B cell (primary cell): ENCODE measurements around the gene FTCD. TPM values are rescaled to one million over a fixed set of nuclear protein-coding genes. Genes with fewer than 3 reads are reported as not detected.

ENCODE experiments used
- ATAC-seq: fragments of 200-7000 bp; cut with Tn5 transposase; one replicate; pipeline ENCODE4 v1.10.0; 2021; ENCODE audit warnings: low read depth, mild to moderate bottlenecking, moderate number of reproducible peaks, moderate library complexity
- CTCF ChIA-PET: fragments of 350-600 bp; sonication (Branson Sonifier 250); formaldehyde crosslinking; loops from one replicate; lab custom pipeline; 2021; ENCODE audit warnings: antibody characterized with exemption, inconsistent platforms; lab: Charles Lee
- POLR2A ChIA-PET: fragments of 350-600 bp; sonication (Branson Sonifier 250); formaldehyde crosslinking; loops from one replicate; lab custom pipeline; 2021; ENCODE audit warnings: antibody characterized with exemption; lab: Charles Lee
- DNase-seq: peaks from one replicate; pipeline ENCODE4 v3.0.0; 2013
- H2AFZ ChIP-seq: 2 replicates; pipeline ENCODE4 v1.6.1; 2012; ENCODE audit warnings: mild to moderate bottlenecking, low read depth, low read length; ENCODE audit not compliant: insufficient read depth, poor library complexity, severe bottlenecking
- H3K27ac ChIP-seq, 2 donors: 1 replicate in 1 of 2; 2 replicates in 1 of 2; pipeline ENCODE4 v1.5.1; 2012 to 2013; ENCODE audit warnings: low read length in 2 of 2, mild to moderate bottlenecking in 2 of 2, moderate library complexity in 1 of 2
- H3K27me3 ChIP-seq, 4 experiments: fragments of 200-600 bp in 1 of 4; sonication (generic) in 1 of 4; replicated peaks in 1 of 4; 1 replicate in 2 of 4; 2 replicates in 2 of 4; pipeline versions ENCODE4 v1.6.1 to v1.7.0; 2013 to 2016; ENCODE audit warnings: low read length in 3 of 4, mild to moderate bottlenecking in 2 of 4, mixed read lengths in 1 of 4, moderate library complexity in 1 of 4; ENCODE audit not compliant: insufficient read depth in 4 of 4, control insufficient read depth in 3 of 4; ENCODE audit errors: control extremely low read depth in 1 of 4
- H3K36me3 ChIP-seq, 2 experiments: replicated peaks in 1 of 2; 1 replicate in 1 of 2; 2 replicates in 1 of 2; pipeline versions ENCODE4 v1.6.1 to v1.7.1; 2013; ENCODE audit warnings: low read length in 1 of 2; ENCODE audit not compliant: insufficient read depth in 2 of 2, control insufficient read depth in 1 of 2; ENCODE audit errors: control extremely low read depth in 1 of 2, extremely low read depth in 1 of 2
- H3K4me1 ChIP-seq, 2 donors: fragments of 200-600 bp in 1 of 2; sonication (generic) in 1 of 2; 1 replicate in 1 of 2; 2 replicates in 1 of 2; pipeline versions ENCODE4 v1.5.1 to v1.6.1; 2013 to 2017; ENCODE audit warnings: low read length in 2 of 2; ENCODE audit not compliant: control insufficient read depth in 2 of 2, insufficient read depth in 2 of 2
- H3K4me2 ChIP-seq: replicated peaks from 2 replicates; pipeline ENCODE3; 2012; ENCODE audit warnings: mild to moderate bottlenecking, low read depth, low read length; ENCODE audit not compliant: poor library complexity, severe bottlenecking
- H3K4me3 ChIP-seq, 5 experiments: fragments of 200-600 bp in 1 of 5; sonication (generic) in 1 of 5; 1 replicate in 3 of 5; 2 replicates in 2 of 5; pipeline versions ENCODE4 v1.5.1 to v1.7.0; 2011 to 2016; ENCODE audit warnings: low read length in 4 of 5, mild to moderate bottlenecking in 4 of 5, low read depth in 2 of 5, control low read depth in 1 of 5, moderate library complexity in 1 of 5; ENCODE audit not compliant: insufficient read depth in 1 of 5; ENCODE audit errors: control extremely low read depth in 1 of 5, extremely low read depth in 1 of 5
- H3K79me2 ChIP-seq: fragments of 200-600 bp; sonication (generic); one replicate; pipeline ENCODE4 v1.6.0; 2016; ENCODE audit warnings: low read length; ENCODE audit not compliant: control insufficient read depth, insufficient read depth
- H3K9ac ChIP-seq: fragments of 200-600 bp; sonication (generic); 2 replicates; pipeline ENCODE4 v1.6.1; 2017; ENCODE audit warnings: mild to moderate bottlenecking, low read length, moderate library complexity
- H3K9me3 ChIP-seq, 3 donors: one replicate each; pipeline versions ENCODE4 v1.6.1 to v1.7.1; 2013; ENCODE audit warnings: low read length in 2 of 3; ENCODE audit not compliant: control insufficient read depth in 2 of 3, insufficient read depth in 1 of 3; ENCODE audit errors: control extremely low read depth in 1 of 3
- H4K20me1 ChIP-seq: 2 replicates; pipeline ENCODE4 v1.6.0; 2012; ENCODE audit warnings: mild to moderate bottlenecking, low read length; ENCODE audit not compliant: insufficient read depth, control insufficient read depth, poor library complexity, severe bottlenecking
- H3K27ac Mint-ChIP-seq: one replicate; pipeline ENCODE4 v1.8.0; 2021; ENCODE audit warnings: mixed read lengths
- H3K27me3 Mint-ChIP-seq: one replicate; pipeline ENCODE4 v1.8.0; 2021; ENCODE audit warnings: mixed read lengths
- H3K4me1 Mint-ChIP-seq: one replicate; pipeline ENCODE4 v1.8.0; 2021; ENCODE audit warnings: mixed read lengths
- H3K4me3 Mint-ChIP-seq: one replicate; pipeline ENCODE4 v1.8.0; 2021; ENCODE audit warnings: mixed read lengths
- H3K9me3 Mint-ChIP-seq: one replicate; pipeline ENCODE4 v1.8.0; 2022; ENCODE audit warnings: mixed read lengths; ENCODE audit not compliant: insufficient read depth
- CTCF ChIP-seq: fragments of 200-600 bp; IDR thresholded peaks from one replicate; pipeline ENCODE4 v1.8.0; 2022; ENCODE audit warnings: antibody characterized with exemption, mild to moderate bottlenecking
- EZH2 ChIP-seq: IDR thresholded peaks from 2 replicates; pipeline ENCODE4 v1.6.1; 2012; ENCODE audit warnings: borderline replicate concordance, low read depth, mild to moderate bottlenecking, moderate library complexity, low read length; ENCODE audit not compliant: insufficient read depth, poor library complexity, severe bottlenecking
- WGBS: methylation state at CpG from one replicate; pipeline ENCODE4 v1.1.5; 2013; ENCODE audit warnings: missing lambda C conversion rate; ENCODE audit not compliant: insufficient coverage; 5-methylcytosine and 5-hydroxymethylcytosine counted together
- intact Hi-C: fragments of 100-400 bp; cut with micrococcal nuclease; formaldehyde crosslinking; loops from one replicate; pipeline ENCODE4 v1.10.0; 2022
- polyA plus RNA-seq: library from polyadenylated mRNA; depleted of rRNA; stranded (reverse); fragments of >200 nt; gene quantifications from 2 replicates; pipeline ENCODE4 v1.2.3, GENCODE V29; 2012
- total RNA-seq, 2 donors: library from RNA; stranded (reverse); fragments of 120-200 nt in 1 of 2; gene quantifications; 1 replicate in 1 of 2; 2 replicates in 1 of 2; pipeline versions ENCODE4 v1.2.3 to v1.2.4, GENCODE V29; 2013 to 2022

FTCD gene
- total and polyA plus RNA-seq, 2 donors (not counting 1 experiment from before 2014, with no cell fraction given) = 0.22 to 0.39 TPM

GRCh38 chr21:46145159-46145839 lies 10.1 kb downstream of the FTCD start:
- no peak overlapping the region for H3K27ac ChIP-seq
- H3K79me2 ChIP-seq = no peaks in the 10 kb centered on the region
- Mint-ChIP-seq H3K27me3 (no peaks in the 10 kb centered on the region), H3K4me1 (peaks cover 8% of the 10 kb centered on the region), H3K9me3 (no peaks in the 10 kb centered on the region), H3K4me3 (no peak overlapping the region), H3K27ac (no peak overlapping the region)
- TF ChIP-seq CTCF = no peak
- no peak for TF ChIP-seq EZH2
- no peaks in the 10 kb centered on the region for H4K20me1 ChIP-seq
- no peaks in the 10 kb centered on the region for H3K36me3 ChIP-seq
- CTCF ChIA-PET = no interaction called here
- ATAC-seq (no peak), DNase-seq (no peak)
- intact Hi-C loops = no loop called here
- POLR2A ChIA-PET = no interaction called here
- no peak overlapping the region for H2AFZ ChIP-seq
- peaks cover 0 to 9% (median 0%) of the 10 kb centered on the region in 3 donors for H3K9me3 ChIP-seq
- peaks cover 0 to 5% of the 10 kb centered on the region in 2 donors for H3K4me1 ChIP-seq
- H3K9ac ChIP-seq = no peak overlapping the region
- WGBS = 98% methylated on average over 31 of the region's 51 CpGs
- no peak overlapping the region for H3K4me2 ChIP-seq
- H3K27me3 ChIP-seq = no peaks in the 10 kb centered on the region
- no peak overlapping the region for H3K4me3 ChIP-seq

- TF ChIP-seq EZH2 (no peak), CTCF (no peak)
- peaks cover 0 to 5% of the 10 kb centered on the region in 2 donors for H3K4me1 ChIP-seq
- H3K9me3 ChIP-seq = peaks cover 0 to 9% (median 0%) of the 10 kb centered on the region in 3 donors
- H2AFZ ChIP-seq = no peak overlapping the region
- POLR2A ChIA-PET = no interaction called here
- no peak overlapping the region for H3K4me3 ChIP-seq
- H3K27ac ChIP-seq = no peak overlapping the region
- peak overlapping the region; percentile 26 for H3K4me3 Mint-ChIP-seq
- 66% methylated on average over 3 of the region's 4 CpGs for WGBS
- intact Hi-C loops = no loop called here
- H3K27me3 Mint-ChIP-seq = no peaks in the 10 kb centered on the region
- H3K4me2 ChIP-seq = no peak overlapping the region
- H3K4me1 Mint-ChIP-seq = peaks cover 8% of the 10 kb centered on the region
- no peak for ATAC-seq
- H3K36me3 ChIP-seq = no peaks in the 10 kb centered on the region
- H3K79me2 ChIP-seq = no peaks in the 10 kb centered on the region
- H3K27me3 ChIP-seq = no peaks in the 10 kb centered on the region
- no peaks in the 10 kb centered on the region for H4K20me1 ChIP-seq
- no peaks in the 10 kb centered on the region for H3K9me3 Mint-ChIP-seq
- DNase-seq = no peak
- CTCF ChIA-PET = interaction anchor here (0.8 to 2.8 kb wide), 6 partner anchors 14 to 492 kb away, joined by 3 to 17 read pairs (median 4); partner anchors contain the start of genes MCM3AP and YBEY
- H3K27ac Mint-ChIP-seq = peak overlapping the region; percentile 59
- H3K9ac ChIP-seq = no peak overlapping the region
Measured at GRCh38 chr21:46144464-46145070, 10.8 kb downstream of the FTCD start.
